Activated T-cell treated with anti-CD3 and anti-CD28 coated beads, Interleukin-2, amount 50 U/mL, for 4 hours (primary cell): ENCODE measurements around the gene FASTKD2. TPM values are rescaled to one million over a fixed set of nuclear protein-coding genes. Genes with fewer than 3 reads are reported as not detected.

Source experiments
- ATAC-seq, 2 donors: fragments of 200-7000 bp; cut with Tn5 transposase; one replicate each; pipeline ENCODE4 v1.10.0; 2021
- DNase-seq: peaks from one replicate; pipeline ENCODE4 v3.0.0-alpha.2; 2020
- H3K27me3 Mint-ChIP-seq: one replicate; pipeline ENCODE4 v1.8.0; 2021; ENCODE audit warnings: low read depth, mixed read lengths
- H3K36me3 Mint-ChIP-seq: one replicate; pipeline ENCODE4 v1.8.0; 2022; ENCODE audit warnings: mixed read lengths; ENCODE audit not compliant: insufficient read depth
- H3K4me1 Mint-ChIP-seq: one replicate; pipeline ENCODE4 v1.8.0; 2021; ENCODE audit warnings: low read depth, mixed read lengths
- H3K4me3 Mint-ChIP-seq: one replicate; pipeline ENCODE4 v1.8.0; 2021; ENCODE audit warnings: mild to moderate bottlenecking, moderate library complexity, mixed read lengths
- H3K9me3 Mint-ChIP-seq: one replicate; pipeline ENCODE4 v1.8.0; 2021; ENCODE audit warnings: mixed read lengths
- total RNA-seq, 3 donors: library from RNA; stranded (reverse); gene quantifications; one replicate each; pipeline ENCODE4 v1.2.1, GENCODE V29; 2021

The FASTKD2 gene
- total RNA-seq, result 10 to 100 TPM; 45.2 to 47.3 (median 46.8) TPM

- DNase-seq, result peak; percentile 73
- H3K36me3 Mint-ChIP-seq, result peaks cover 20% of the 10 kb centered on the region
- no peaks in the 10 kb centered on the region for H3K9me3 Mint-ChIP-seq
- ATAC-seq, result peak; percentile 86 to 90
- H3K4me3 Mint-ChIP-seq, result peak within 1 kb of the TSS; percentile 95
- H3K4me1 Mint-ChIP-seq, result peaks cover 32% of the 10 kb centered on the region
- peaks cover 2% of the 10 kb centered on the region for H3K27me3 Mint-ChIP-seq
Observed at GRCh38 chr2:206765242-206766056, at the start of gene FASTKD2, which contains the start of gene MDH1B. FASTKD2 (plus strand) TSS chr2:206765606; CDS start chr2:206766694, 1,088 bp downstream. MDH1B (minus strand) TSS chr2:206765328; CDS start chr2:206765271, 57 bp downstream.

DNA sequence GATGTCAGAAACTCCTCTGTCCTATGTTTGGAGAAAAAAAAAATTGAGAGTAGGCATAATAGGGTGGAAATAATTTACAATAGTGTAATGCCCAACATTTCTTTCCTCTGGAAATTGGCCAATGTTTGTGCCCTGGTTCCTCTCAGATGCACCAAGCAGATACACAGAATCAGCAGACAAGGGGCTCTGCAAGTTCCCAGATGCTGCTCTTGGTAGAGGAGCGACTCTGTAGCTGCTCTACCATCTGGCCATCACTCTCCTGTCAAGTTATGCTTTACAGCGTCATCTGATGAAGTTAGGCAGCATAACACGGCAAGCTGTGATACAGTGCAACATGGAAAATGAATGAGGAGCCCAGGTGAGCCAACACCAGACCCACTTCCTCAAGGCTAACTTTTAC, 48.8 kb upstream of the FASTKD2 start:
- Mint-ChIP-seq H3K36me3 (no peaks in the 10 kb centered on the region), H3K4me3 (no peak overlapping the region), H3K9me3 (no peaks in the 10 kb centered on the region), H3K27me3 (peaks cover 12% of the 10 kb centered on the region), H3K4me1 (no peaks in the 10 kb centered on the region)
- DNase-seq (no peak), ATAC-seq (no peak)

DNA sequence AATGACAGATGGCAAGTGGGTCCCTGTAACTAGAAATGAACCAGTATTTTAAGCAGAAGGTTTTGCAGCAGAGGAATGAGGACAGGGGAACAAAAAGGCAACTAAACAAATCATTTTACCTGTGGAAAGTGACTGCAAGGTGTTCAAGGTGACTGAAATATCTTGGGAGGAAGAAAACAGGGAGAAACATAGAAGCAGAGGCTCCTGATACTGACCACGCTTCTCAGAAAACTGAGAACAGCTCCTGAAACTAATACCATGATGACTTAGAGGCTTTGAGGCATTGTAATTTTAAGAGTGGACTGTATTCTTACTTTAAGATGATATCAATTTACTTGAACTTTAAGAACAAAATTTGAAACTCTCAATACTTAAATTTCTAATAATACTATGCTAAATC, 47.1 kb upstream of the FASTKD2 start, which contains the start of gene DYTN:
Gene DYTN, minus strand, starts transcription at position 101 of the 400 bp plus-strand sequence. CDS start 117 bp downstream, outside the sequence.
- no peak for ATAC-seq
- no peak within 1 kb of the TSS for H3K4me3 Mint-ChIP-seq
- peaks cover 5% of the 10 kb centered on the region for H3K9me3 Mint-ChIP-seq
- no peak for DNase-seq
- no peaks in the 10 kb centered on the region for H3K4me1 Mint-ChIP-seq
- no peaks in the 10 kb centered on the region for H3K36me3 Mint-ChIP-seq
- H3K27me3 Mint-ChIP-seq, result peaks cover 14% of the 10 kb centered on the region

DNA sequence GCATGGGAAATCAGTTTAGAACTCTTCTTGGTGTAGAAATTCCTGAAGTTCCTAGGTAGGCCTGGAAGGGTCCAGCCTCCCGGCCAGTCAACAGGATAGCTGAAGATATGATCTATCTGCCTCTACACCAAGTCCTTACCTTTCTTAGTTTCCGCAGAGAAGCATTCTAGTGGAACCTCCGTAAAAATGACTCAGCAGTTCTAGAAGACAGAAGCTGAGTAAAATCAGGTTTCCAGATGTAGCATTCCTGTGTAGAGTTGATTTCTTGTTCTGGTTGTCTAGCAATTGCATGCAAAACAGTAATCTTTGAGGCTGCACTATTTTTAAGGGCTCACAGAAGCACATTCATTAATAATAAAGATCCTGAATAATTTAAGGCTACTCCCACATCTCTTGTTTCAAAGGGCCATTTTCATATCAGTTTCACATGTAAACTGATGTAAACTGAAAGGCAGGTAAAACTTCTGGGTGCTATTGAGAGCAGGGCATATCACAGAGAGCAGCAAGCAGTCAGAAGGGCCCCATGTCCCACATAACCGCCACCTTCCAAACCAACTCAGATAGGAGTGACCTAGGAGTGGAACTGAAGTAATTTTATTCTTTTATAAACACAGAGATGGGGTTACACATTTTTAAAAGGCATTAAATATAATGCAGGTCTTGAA, 44.0 kb upstream of the FASTKD2 start:
- DNase-seq (no peak), ATAC-seq (no peak)
- Mint-ChIP-seq H3K36me3 (no peaks in the 10 kb centered on the region), H3K9me3 (peaks cover 5% of the 10 kb centered on the region), H3K27me3 (peaks cover 17% of the 10 kb centered on the region), H3K4me3 (no peak overlapping the region), H3K4me1 (no peaks in the 10 kb centered on the region)

GRCh38 chr2:206723288-206723687, 42.1 kb upstream of the FASTKD2 start:
- H3K4me3 Mint-ChIP-seq, result no peak overlapping the region
- ATAC-seq, result no peak
- no peak for DNase-seq
- H3K27me3 Mint-ChIP-seq, result peaks cover 25% of the 10 kb centered on the region
- H3K4me1 Mint-ChIP-seq, result no peaks in the 10 kb centered on the region
- no peaks in the 10 kb centered on the region for H3K36me3 Mint-ChIP-seq
- peaks cover 5% of the 10 kb centered on the region for H3K9me3 Mint-ChIP-seq

DNA sequence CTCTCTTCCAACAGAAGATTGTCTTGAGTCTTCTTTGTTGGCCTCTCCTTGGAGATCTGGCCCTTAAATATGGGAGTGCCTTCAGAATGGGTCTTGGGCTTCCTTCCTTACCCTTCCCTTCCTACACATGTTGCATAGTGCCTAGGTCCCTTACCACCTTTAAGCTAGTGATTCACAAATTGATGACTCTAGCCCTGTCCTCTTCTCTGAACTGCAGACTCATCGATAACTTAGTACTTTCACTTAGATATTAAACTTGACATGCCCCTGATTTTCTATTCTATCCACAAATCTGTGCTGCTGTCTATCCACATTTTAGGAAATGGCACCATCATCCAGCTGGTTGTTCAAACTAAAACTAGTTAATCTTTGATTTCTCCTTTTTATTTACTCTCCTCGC, 38.1 kb upstream of the FASTKD2 start:
- H3K36me3 Mint-ChIP-seq, result no peaks in the 10 kb centered on the region
- no peak overlapping the region for H3K4me3 Mint-ChIP-seq
- no peaks in the 10 kb centered on the region for H3K4me1 Mint-ChIP-seq
- ATAC-seq (no peak), DNase-seq (no peak)
- peaks cover 27% of the 10 kb centered on the region for H3K27me3 Mint-ChIP-seq
- peaks cover 1% of the 10 kb centered on the region for H3K9me3 Mint-ChIP-seq

- no peaks in the 10 kb centered on the region for H3K36me3 Mint-ChIP-seq
- no peak overlapping the region for H3K4me3 Mint-ChIP-seq
- peaks cover 27% of the 10 kb centered on the region for H3K27me3 Mint-ChIP-seq
- DNase-seq, result no peak
- peak; percentile 58 to 73 for ATAC-seq
- no peaks in the 10 kb centered on the region for H3K4me1 Mint-ChIP-seq
- no peaks in the 10 kb centered on the region for H3K9me3 Mint-ChIP-seq
Observed at GRCh38 chr2:206728277-206729199, 36.9 kb upstream of the FASTKD2 start.

DNA sequence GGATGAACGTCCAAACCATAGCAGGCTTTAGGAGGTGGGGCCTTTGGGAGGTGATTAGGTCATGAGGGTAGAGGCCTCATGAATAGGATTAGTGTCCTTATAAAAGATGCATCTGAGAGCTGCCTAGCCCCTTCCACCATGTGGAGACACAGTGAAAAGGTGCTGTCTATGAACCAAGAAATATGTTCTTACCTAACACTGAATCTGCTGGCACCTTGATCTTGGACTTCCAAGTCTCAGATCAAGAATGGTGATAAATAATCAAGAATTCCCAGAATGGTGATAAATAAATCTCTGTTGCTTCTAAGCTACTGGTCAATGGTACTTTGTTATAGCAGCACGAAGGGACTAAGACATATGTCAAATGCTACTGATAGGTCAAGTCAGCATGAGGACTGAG, 32.1 kb upstream of the FASTKD2 start:
- DNase-seq, result no peak
- Mint-ChIP-seq H3K36me3 (no peaks in the 10 kb centered on the region), H3K9me3 (no peaks in the 10 kb centered on the region), H3K4me1 (no peaks in the 10 kb centered on the region), H3K4me3 (no peak overlapping the region), H3K27me3 (peaks cover 13% of the 10 kb centered on the region)
- no peak for ATAC-seq

GRCh38 chr2:206736935-206737334, 28.5 kb upstream of the FASTKD2 start:
- ATAC-seq (peak; percentile 77 to 91), DNase-seq (no peak)
- Mint-ChIP-seq H3K36me3 (no peaks in the 10 kb centered on the region), H3K4me1 (no peaks in the 10 kb centered on the region), H3K27me3 (peaks cover 3% of the 10 kb centered on the region), H3K4me3 (no peak overlapping the region), H3K9me3 (no peaks in the 10 kb centered on the region)

DNA sequence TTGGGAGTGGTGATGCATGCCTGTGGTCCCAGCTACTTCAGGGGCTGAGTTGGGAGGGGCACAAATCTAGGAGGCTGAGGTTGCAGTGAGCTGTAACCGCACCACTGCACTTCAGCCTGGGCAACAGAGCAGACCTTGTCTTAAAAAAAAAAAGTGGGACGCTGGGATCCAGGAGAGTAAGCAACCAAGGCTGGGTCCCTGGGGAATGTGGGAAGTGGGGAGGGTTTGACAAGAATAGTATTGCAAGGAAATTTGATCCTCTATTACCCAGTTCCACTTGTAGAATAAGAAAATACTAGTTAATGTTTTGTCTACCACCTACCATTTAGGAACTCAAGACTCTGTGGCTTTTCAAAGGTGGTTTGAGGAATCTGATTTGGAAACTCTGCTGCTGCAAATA, 26.1 kb upstream of the FASTKD2 start:
- Mint-ChIP-seq H3K27me3 (peaks cover 9% of the 10 kb centered on the region), H3K4me3 (no peak overlapping the region), H3K4me1 (no peaks in the 10 kb centered on the region), H3K36me3 (no peaks in the 10 kb centered on the region), H3K9me3 (no peaks in the 10 kb centered on the region)
- no peak for ATAC-seq
- DNase-seq, result no peak

- no peak for DNase-seq
- no peak for ATAC-seq
- peaks cover 10% of the 10 kb centered on the region for H3K27me3 Mint-ChIP-seq
- H3K9me3 Mint-ChIP-seq, result no peaks in the 10 kb centered on the region
- no peaks in the 10 kb centered on the region for H3K4me1 Mint-ChIP-seq
- H3K4me3 Mint-ChIP-seq, result no peak overlapping the region
- H3K36me3 Mint-ChIP-seq, result no peaks in the 10 kb centered on the region
Observed at GRCh38 chr2:206740800-206741199, 24.6 kb upstream of the FASTKD2 start.

DNA sequence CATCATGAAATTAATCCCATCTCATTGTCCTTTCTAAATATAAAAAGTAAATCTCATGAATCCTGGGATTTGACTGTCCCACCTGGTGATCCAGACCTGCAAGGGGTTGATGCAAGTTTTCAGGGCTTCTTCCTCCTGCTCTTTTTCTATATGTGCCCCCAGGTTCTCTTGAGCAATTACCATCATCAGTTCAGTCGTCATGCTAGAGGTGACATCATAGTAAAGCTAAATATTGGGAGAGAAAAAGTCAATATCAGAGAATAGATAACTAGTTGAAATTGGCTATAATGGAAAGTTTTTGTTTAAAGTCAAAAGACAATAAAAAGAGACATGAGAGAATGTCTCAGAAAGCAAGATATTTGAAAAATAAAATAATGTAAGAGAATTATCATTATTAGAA, 8.6 kb upstream of the FASTKD2 start:
- Mint-ChIP-seq H3K36me3 (no peaks in the 10 kb centered on the region), H3K4me1 (no peaks in the 10 kb centered on the region), H3K4me3 (no peak overlapping the region), H3K27me3 (peaks cover 35% of the 10 kb centered on the region), H3K9me3 (no peaks in the 10 kb centered on the region)
- DNase-seq (no peak), ATAC-seq (no peak)

DNA sequence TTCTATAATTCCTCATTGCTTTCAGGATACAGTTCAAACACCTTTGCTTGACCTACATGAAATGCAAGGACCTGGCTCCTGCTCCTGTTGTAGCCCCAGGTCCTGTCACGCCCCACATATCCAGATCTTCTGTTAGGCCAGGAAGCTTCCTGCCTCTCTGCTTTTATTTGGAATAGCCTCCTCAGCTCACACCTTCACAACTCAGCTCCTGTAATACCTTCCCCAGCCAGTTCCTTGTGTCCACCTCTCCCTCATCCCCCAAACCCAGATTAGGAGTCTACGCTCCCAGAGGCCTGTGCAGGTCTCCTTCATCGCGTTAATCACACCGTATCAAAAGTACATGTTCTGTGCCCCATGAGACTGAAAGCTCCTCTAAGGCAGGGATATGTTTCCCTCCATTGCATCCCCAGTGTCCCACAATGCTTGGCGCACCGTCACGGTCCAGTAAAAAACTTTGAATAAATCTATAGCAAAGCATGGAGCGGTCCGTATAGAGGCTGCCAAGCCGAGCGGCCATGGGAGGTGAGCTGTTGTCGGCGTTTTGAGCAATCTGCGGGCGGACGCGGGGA, 649 bp upstream of the FASTKD2 start:
- DNase-seq (no peak), ATAC-seq (no peak)
- peaks cover 5% of the 10 kb centered on the region for H3K27me3 Mint-ChIP-seq
- H3K36me3 Mint-ChIP-seq, result peaks cover 17% of the 10 kb centered on the region
- H3K4me3 Mint-ChIP-seq, result peak overlapping the region; percentile 95
- peaks cover 32% of the 10 kb centered on the region for H3K4me1 Mint-ChIP-seq
- no peaks in the 10 kb centered on the region for H3K9me3 Mint-ChIP-seq
